ENCODE data around the gene MC2R.
"Not testable (repeated sequence)": the region's sequence is repeated elsewhere in the genome, so short reads cannot be mapped to it uniquely, and the experiment has no call there.

MC2R gene

GRCh38 chr18:13894531-13894930, 20.8 kb downstream of the MC2R start:
- in situ Hi-C loops (cut with MboI; ENCODE audit: low sequenced_read_pairs) = no loop called here

GRCh38 chr18:13893418-13893760, 21.9 kb downstream of the MC2R start:
- in situ Hi-C loops (cut with MboI; ENCODE audit: low sequenced_read_pairs) = no loop called here

- in situ Hi-C loops (cut with MboI; ENCODE audit: low sequenced_read_pairs) = no loop called here
Measured at GRCh38 chr18:13892098-13892497, 23.2 kb downstream of the MC2R start.

- in situ Hi-C loops (cut with MboI; ENCODE audit: low sequenced_read_pairs) = no loop called here
Measured at GRCh38 chr18:13890761-13891361, 24.5 kb downstream of the MC2R start.

GRCh38 chr18:13889671-13890070, 25.7 kb downstream of the MC2R start:
- in situ Hi-C loops (cut with MboI; ENCODE audit: low sequenced_read_pairs) = no loop called here

- in situ Hi-C loops (cut with MboI; ENCODE audit: low sequenced_read_pairs) = no loop called here
Measured at GRCh38 chr18:13888191-13888716, 27.1 kb downstream of the MC2R start.

GRCh38 chr18:13885009-13885408, 30.3 kb downstream of the MC2R start:
- in situ Hi-C loops (cut with MboI; ENCODE audit: low sequenced_read_pairs) = no loop called here

GRCh38 chr18:13879937-13880336, 35.4 kb downstream of the MC2R start:
- in situ Hi-C loops (cut with MboI; ENCODE audit: low sequenced_read_pairs) = no loop called here

GRCh38 chr18:13879492-13879891, 35.8 kb downstream of the MC2R start:
- in situ Hi-C loops (cut with MboI; ENCODE audit: low sequenced_read_pairs) = no loop called here

GRCh38 chr18:13878857-13879256, 36.5 kb downstream of the MC2R start:
- in situ Hi-C loops (cut with MboI; ENCODE audit: low sequenced_read_pairs) = no loop called here

GRCh38 chr18:13877157-13877556, 38.2 kb downstream of the MC2R start:
- in situ Hi-C loops (cut with MboI; ENCODE audit: low sequenced_read_pairs) = no loop called here

GRCh38 chr18:13874558-13874957, 40.8 kb downstream of the MC2R start:
- in situ Hi-C loops (cut with MboI; ENCODE audit: low sequenced_read_pairs) = no loop called here

GRCh38 chr18:13872932-13873331, 42.4 kb downstream of the MC2R start:
- in situ Hi-C loops (cut with MboI; ENCODE audit: low sequenced_read_pairs) = no loop called here

GRCh38 chr18:13872373-13872772, 43.0 kb downstream of the MC2R start:
- in situ Hi-C loops (cut with MboI; ENCODE audit: low sequenced_read_pairs) = no loop called here

- in situ Hi-C loops (cut with MboI; ENCODE audit: low sequenced_read_pairs) = no loop called here
Measured at GRCh38 chr18:13871701-13872100, 43.6 kb downstream of the MC2R start.

- in situ Hi-C loops (cut with MboI; ENCODE audit: low sequenced_read_pairs) = no loop called here
Measured at GRCh38 chr18:13868501-13869271, 46.6 kb downstream of the MC2R start.

GRCh38 chr18:13862898-13863297, 52.4 kb downstream of the MC2R start:
- in situ Hi-C loops (cut with MboI; ENCODE audit: low sequenced_read_pairs) = not testable (repeated sequence)

GRCh38 chr18:13849791-13850190, 65.5 kb downstream of the MC2R start:
- in situ Hi-C loops (cut with MboI; ENCODE audit: low sequenced_read_pairs) = no loop called here

- in situ Hi-C loops (cut with MboI; ENCODE audit: low sequenced_read_pairs) = no loop called here
Measured at GRCh38 chr18:13836559-13836958, 78.8 kb downstream of the MC2R start.

GRCh38 chr18:13835202-13835601, 80.1 kb downstream of the MC2R start:
- in situ Hi-C loops (cut with MboI; ENCODE audit: low sequenced_read_pairs) = no loop called here

GRCh38 chr18:13834496-13835015, 80.8 kb downstream of the MC2R start:
- in situ Hi-C loops (cut with MboI; ENCODE audit: low sequenced_read_pairs) = no loop called here

All from HL-60/S4 treated with retinoic acid at 250 ng/mL for 4 days and 3 days (cell line).